ENCODE results near the gene DYNC2H1. TPM values are rescaled to one million over a fixed set of nuclear protein-coding genes. Genes with fewer than 3 reads are reported as not detected.

The DYNC2H1 gene
- total RNA-seq, 1 donor from 2014 or later: 17.2 TPM

DNA sequence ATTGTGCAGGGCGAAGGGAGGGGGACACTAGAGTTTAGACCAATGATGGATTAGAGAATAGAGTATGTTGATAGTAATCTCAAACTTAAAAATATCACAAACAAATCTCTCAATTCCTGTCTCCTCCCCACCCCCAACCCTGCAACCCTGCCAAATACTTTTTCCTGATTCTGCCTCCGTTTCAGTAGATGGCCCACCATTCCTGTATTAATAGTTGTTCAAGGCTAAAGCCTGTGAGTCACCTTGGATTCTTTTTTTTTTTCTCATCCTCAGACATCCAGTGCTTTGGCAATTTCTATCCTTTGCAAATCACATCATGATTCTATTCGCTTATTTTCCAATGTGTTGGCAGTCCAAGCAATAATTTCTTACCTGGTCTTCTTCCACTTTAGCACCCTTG, 207.9 kb downstream of the DYNC2H1 start:
- H3K4me3 Mint-ChIP-seq (ENCODE audit: unreplicated experiment): no peak overlapping the region
- DNase-seq (ENCODE audit: low read depth) (peak; percentile 22), FAIRE-seq (no peak)
- no peak overlapping the region for H3K27ac ChIP-seq (ENCODE audit: low read depth, low read length)
- no peak overlapping the region for H2AFZ ChIP-seq (ENCODE audit: low read depth, low read length)
- H4K20me1 ChIP-seq (ENCODE audit: insufficient read depth, low read length): no peaks in the 10 kb centered on the region
- no peak overlapping the region for H3K4me3 ChIP-seq (ENCODE audit: insufficient read depth, low read depth, low read length)
- no peaks in the 10 kb centered on the region for H3K79me2 ChIP-seq (ENCODE audit: insufficient read depth, low read length)
- no peaks in the 10 kb centered on the region for H3K4me1 ChIP-seq (ENCODE audit: insufficient read depth, low read length)
- H3K27ac Mint-ChIP-seq (ENCODE audit: unreplicated experiment): no peak overlapping the region
- H3K27me3 ChIP-seq (ENCODE audit: insufficient read depth, low read length): no peaks in the 10 kb centered on the region
- TF ChIP-seq, protein P1, sequence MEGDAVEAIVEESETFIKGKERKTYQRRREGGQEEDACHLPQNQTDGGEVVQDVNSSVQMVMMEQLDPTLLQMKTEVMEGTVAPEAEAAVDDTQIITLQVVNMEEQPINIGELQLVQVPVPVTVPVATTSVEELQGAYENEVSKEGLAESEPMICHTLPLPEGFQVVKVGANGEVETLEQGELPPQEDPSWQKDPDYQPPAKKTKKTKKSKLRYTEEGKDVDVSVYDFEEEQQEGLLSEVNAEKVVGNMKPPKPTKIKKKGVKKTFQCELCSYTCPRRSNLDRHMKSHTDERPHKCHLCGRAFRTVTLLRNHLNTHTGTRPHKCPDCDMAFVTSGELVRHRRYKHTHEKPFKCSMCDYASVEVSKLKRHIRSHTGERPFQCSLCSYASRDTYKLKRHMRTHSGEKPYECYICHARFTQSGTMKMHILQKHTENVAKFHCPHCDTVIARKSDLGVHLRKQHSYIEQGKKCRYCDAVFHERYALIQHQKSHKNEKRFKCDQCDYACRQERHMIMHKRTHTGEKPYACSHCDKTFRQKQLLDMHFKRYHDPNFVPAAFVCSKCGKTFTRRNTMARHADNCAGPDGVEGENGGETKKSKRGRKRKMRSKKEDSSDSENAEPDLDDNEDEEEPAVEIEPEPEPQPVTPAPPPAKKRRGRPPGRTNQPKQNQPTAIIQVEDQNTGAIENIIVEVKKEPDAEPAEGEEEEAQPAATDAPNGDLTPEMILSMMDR (IDR thresholded peaks at IDR 0.05; ENCODE audit: insufficient read depth, low read depth, low read length): no peak
- TF ChIP-seq EZH2 (IDR thresholded peaks at IDR 0.05; ENCODE audit: insufficient read depth, low read length): no peak
- no peaks in the 10 kb centered on the region for H3K9me3 Mint-ChIP-seq (ENCODE audit: unreplicated experiment)
- H3K36me3 Mint-ChIP-seq (ENCODE audit: low read depth, unreplicated experiment): no peaks in the 10 kb centered on the region
- no peaks in the 10 kb centered on the region for H3K36me3 ChIP-seq (ENCODE audit: insufficient read depth, low read length)
- H3K4me1 Mint-ChIP-seq (ENCODE audit: low read depth, unreplicated experiment): peaks cover 10% of the 10 kb centered on the region
- no peaks in the 10 kb centered on the region for H3K27me3 Mint-ChIP-seq (ENCODE audit: low read depth, unreplicated experiment)
- H3K9ac ChIP-seq (ENCODE audit: low read length): no peak overlapping the region
- H3K9me3 ChIP-seq (ENCODE audit: insufficient read depth, low read depth, low read length): no peaks in the 10 kb centered on the region
- no peak overlapping the region for H3K4me2 ChIP-seq (ENCODE audit: low read length)

DNA sequence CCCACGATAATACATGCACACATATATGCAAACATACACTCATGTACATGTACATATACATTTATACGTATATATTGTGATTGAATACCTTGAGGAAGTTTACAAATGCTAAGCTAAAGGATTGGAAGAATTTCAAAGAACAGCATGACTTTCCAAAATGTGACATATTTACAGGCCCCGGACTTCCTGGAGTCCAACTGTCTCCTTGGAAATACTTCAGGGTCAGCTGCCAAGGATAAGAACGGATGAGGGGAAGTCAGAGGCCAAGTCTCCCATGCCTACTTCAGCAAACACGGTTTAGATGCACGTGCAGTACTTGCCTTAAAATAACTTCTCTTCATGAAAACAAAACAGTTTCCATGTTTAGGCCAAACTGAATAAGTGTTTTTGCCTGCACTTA, 213.6 kb downstream of the DYNC2H1 start:
- Histone ChIP-seq H3K36me3 (ENCODE audit: insufficient read depth, low read length) (no peaks in the 10 kb centered on the region), H3K9me3 (ENCODE audit: insufficient read depth, low read depth, low read length) (no peaks in the 10 kb centered on the region), H3K4me3 (ENCODE audit: insufficient read depth, low read depth, low read length) (no peak overlapping the region), H2AFZ (ENCODE audit: low read depth, low read length) (no peak overlapping the region), H3K27ac (ENCODE audit: low read depth, low read length) (no peak overlapping the region), H3K79me2 (ENCODE audit: insufficient read depth, low read length) (no peaks in the 10 kb centered on the region), H4K20me1 (ENCODE audit: insufficient read depth, low read length) (no peaks in the 10 kb centered on the region), H3K9ac (ENCODE audit: low read length) (no peak overlapping the region), H3K4me2 (ENCODE audit: low read length) (no peak overlapping the region), H3K27me3 (ENCODE audit: insufficient read depth, low read length) (no peaks in the 10 kb centered on the region), H3K4me1 (ENCODE audit: insufficient read depth, low read length) (no peaks in the 10 kb centered on the region)
- FAIRE-seq (no peak), DNase-seq (ENCODE audit: low read depth) (no peak)
- TF ChIP-seq, protein P1 (IDR thresholded peaks at IDR 0.05; ENCODE audit: insufficient read depth, low read depth, low read length): no peak
- TF ChIP-seq EZH2 (IDR thresholded peaks at IDR 0.05; ENCODE audit: insufficient read depth, low read length): no peak
- Mint-ChIP-seq H3K27me3 (ENCODE audit: low read depth, unreplicated experiment) (no peaks in the 10 kb centered on the region), H3K36me3 (ENCODE audit: low read depth, unreplicated experiment) (no peaks in the 10 kb centered on the region), H3K4me3 (ENCODE audit: unreplicated experiment) (no peak overlapping the region), H3K4me1 (ENCODE audit: low read depth, unreplicated experiment) (peaks cover 3% of the 10 kb centered on the region), H3K9me3 (ENCODE audit: unreplicated experiment) (no peaks in the 10 kb centered on the region), H3K27ac (ENCODE audit: unreplicated experiment) (no peak overlapping the region)

DNA sequence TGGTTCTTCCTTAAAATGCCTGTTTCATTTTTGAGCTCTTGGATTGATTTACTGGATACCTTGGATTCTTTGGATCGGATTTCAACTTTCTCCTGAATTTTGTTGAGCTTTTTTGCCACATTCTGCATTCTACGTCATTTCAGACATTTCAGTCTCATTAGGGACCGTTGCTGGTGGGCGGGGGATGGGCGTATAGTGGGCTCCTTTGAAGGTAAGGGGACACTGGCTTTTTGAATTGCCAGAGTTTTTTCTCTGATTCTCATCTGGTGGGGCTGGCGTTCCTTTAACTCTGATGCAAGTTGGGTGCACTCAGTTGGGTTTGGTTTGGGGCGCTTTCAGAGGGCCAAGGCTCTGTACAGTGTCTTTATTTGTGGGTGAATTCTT, 216.5 kb downstream of the DYNC2H1 start:
- Histone ChIP-seq H4K20me1 (ENCODE audit: insufficient read depth, low read length) (no peaks in the 10 kb centered on the region), H2AFZ (ENCODE audit: low read depth, low read length) (peak overlapping the region; percentile 8), H3K9me3 (ENCODE audit: insufficient read depth, low read depth, low read length) (no peaks in the 10 kb centered on the region), H3K4me1 (ENCODE audit: insufficient read depth, low read length) (no peaks in the 10 kb centered on the region), H3K4me2 (ENCODE audit: low read length) (peak overlapping the region; percentile 45), H3K27me3 (ENCODE audit: insufficient read depth, low read length) (no peaks in the 10 kb centered on the region), H3K4me3 (ENCODE audit: insufficient read depth, low read depth, low read length) (no peak overlapping the region), H3K27ac (ENCODE audit: low read depth, low read length) (no peak overlapping the region), H3K36me3 (ENCODE audit: insufficient read depth, low read length) (no peaks in the 10 kb centered on the region), H3K9ac (ENCODE audit: low read length) (peak overlapping the region; percentile 29), H3K79me2 (ENCODE audit: insufficient read depth, low read length) (no peaks in the 10 kb centered on the region)
- Mint-ChIP-seq H3K4me3 (ENCODE audit: unreplicated experiment) (no peak overlapping the region), H3K4me1 (ENCODE audit: low read depth, unreplicated experiment) (peaks cover 3% of the 10 kb centered on the region), H3K27ac (ENCODE audit: unreplicated experiment) (peak overlapping the region; percentile 11), H3K36me3 (ENCODE audit: low read depth, unreplicated experiment) (no peaks in the 10 kb centered on the region), H3K27me3 (ENCODE audit: low read depth, unreplicated experiment) (no peaks in the 10 kb centered on the region), H3K9me3 (ENCODE audit: unreplicated experiment) (no peaks in the 10 kb centered on the region)
- DNase-seq (ENCODE audit: low read depth): no peak
- no peak for TF ChIP-seq EZH2 (IDR thresholded peaks at IDR 0.05; ENCODE audit: insufficient read depth, low read length)
- TF ChIP-seq, protein P1 (IDR thresholded peaks at IDR 0.05; ENCODE audit: insufficient read depth, low read depth, low read length): no peak
- no peak for FAIRE-seq
